COLO829 (cell line): Measurements from ENCODE around the gene BTBD18.

Source experiments
- DNase-seq: peaks from one replicate; pipeline ENCODE4 v3.0.0; 2012; ENCODE audit warnings: low spot score

The BTBD18 gene

GRCh38 chr11:57775491-57775890, 23.9 kb upstream of the BTBD18 start:
- DNase-seq: no peak

GRCh38 chr11:57773026-57773598, 21.5 kb upstream of the BTBD18 start:
- DNase-seq: no peak

- no peak for DNase-seq
Observed at GRCh38 chr11:57772562-57772961, 20.9 kb upstream of the BTBD18 start.

GRCh38 chr11:57771365-57771764, 19.7 kb upstream of the BTBD18 start:
- DNase-seq: no peak

- no peak for DNase-seq
Observed at GRCh38 chr11:57770793-57771192, 19.2 kb upstream of the BTBD18 start.

- DNase-seq: no peak
Observed at GRCh38 chr11:57764972-57765371, 13.4 kb upstream of the BTBD18 start.

GRCh38 chr11:57764566-57764965, 12.9 kb upstream of the BTBD18 start:
- no peak for DNase-seq

GRCh38 chr11:57764021-57764420, 12.4 kb upstream of the BTBD18 start:
- DNase-seq: no peak

- DNase-seq: peak; percentile 80
Observed at GRCh38 chr11:57763568-57763967, 11.9 kb upstream of the BTBD18 start.

GRCh38 chr11:57762235-57762861, 10.7 kb upstream of the BTBD18 start:
- no peak for DNase-seq

GRCh38 chr11:57761301-57762234, 9.9 kb upstream of the BTBD18 start, which contains the start of gene CTNND1:
Gene CTNND1, plus strand, starts transcription at chr11:57761802. Its CDS starts 29,677 bp downstream, at chr11:57791479.
- DNase-seq: peak; percentile 98

- no peak for DNase-seq
Observed at GRCh38 chr11:57758174-57758573, 6.6 kb upstream of the BTBD18 start.

- no peak for DNase-seq
Observed at GRCh38 chr11:57752954-57753353, 1.3 kb upstream of the BTBD18 start.

GRCh38 chr11:57751176-57751575, 443 bp downstream of the BTBD18 start:
- no peak for DNase-seq

GRCh38 chr11:57746920-57747319, 4.7 kb downstream of the BTBD18 start:
- no peak for DNase-seq

- no peak for DNase-seq
Observed at GRCh38 chr11:57745206-57745605, 6.4 kb downstream of the BTBD18 start.

- DNase-seq: no peak
Observed at GRCh38 chr11:57744357-57744756, 7.3 kb downstream of the BTBD18 start.

- no peak for DNase-seq
Observed at GRCh38 chr11:57742087-57742452, 9.5 kb downstream of the BTBD18 start.

GRCh38 chr11:57741132-57742086, 10.2 kb downstream of the BTBD18 start, which contains the start of gene SELENOH:
Gene SELENOH, plus strand, starts transcription at chr11:57741491. Its CDS starts 105 bp downstream, at chr11:57741596.
- peak; percentile 97 for DNase-seq

- DNase-seq: no peak
Observed at GRCh38 chr11:57735619-57736298, 15.9 kb downstream of the BTBD18 start.

- DNase-seq: no peak
Observed at GRCh38 chr11:57732661-57733060, 19.0 kb downstream of the BTBD18 start.
